Fibroblast of pulmonary artery (primary cell): ENCODE results near the gene VPS37C.
A peak's percentile ranks its signal among the peaks of the same experiment; 100 is the strongest.
"Not testable (repeated sequence)": the region's sequence is repeated elsewhere in the genome, so short reads cannot be mapped to it uniquely, and the experiment has no call there.

Experiments used
- DNase-seq: peaks from one replicate; pipeline ENCODE4 v3.0.0-alpha.2; 2010; ENCODE audit warnings: low read depth
- H3K4me3 ChIP-seq: replicated peaks from 2 replicates; pipeline ENCODE4 v1.5.1; 2011; ENCODE audit warnings: low read depth, mild to moderate bottlenecking, control low read depth, low read length, moderate library complexity
- TF ChIP-seq, protein P1 (sequence below): IDR thresholded peaks from 2 replicates; pipeline ENCODE4 v1.5.1; 2011; ENCODE audit warnings: mild to moderate bottlenecking, control low read depth, low read length, inconsistent platforms; ENCODE audit errors: missing control alignments

The VPS37C gene

DNA sequence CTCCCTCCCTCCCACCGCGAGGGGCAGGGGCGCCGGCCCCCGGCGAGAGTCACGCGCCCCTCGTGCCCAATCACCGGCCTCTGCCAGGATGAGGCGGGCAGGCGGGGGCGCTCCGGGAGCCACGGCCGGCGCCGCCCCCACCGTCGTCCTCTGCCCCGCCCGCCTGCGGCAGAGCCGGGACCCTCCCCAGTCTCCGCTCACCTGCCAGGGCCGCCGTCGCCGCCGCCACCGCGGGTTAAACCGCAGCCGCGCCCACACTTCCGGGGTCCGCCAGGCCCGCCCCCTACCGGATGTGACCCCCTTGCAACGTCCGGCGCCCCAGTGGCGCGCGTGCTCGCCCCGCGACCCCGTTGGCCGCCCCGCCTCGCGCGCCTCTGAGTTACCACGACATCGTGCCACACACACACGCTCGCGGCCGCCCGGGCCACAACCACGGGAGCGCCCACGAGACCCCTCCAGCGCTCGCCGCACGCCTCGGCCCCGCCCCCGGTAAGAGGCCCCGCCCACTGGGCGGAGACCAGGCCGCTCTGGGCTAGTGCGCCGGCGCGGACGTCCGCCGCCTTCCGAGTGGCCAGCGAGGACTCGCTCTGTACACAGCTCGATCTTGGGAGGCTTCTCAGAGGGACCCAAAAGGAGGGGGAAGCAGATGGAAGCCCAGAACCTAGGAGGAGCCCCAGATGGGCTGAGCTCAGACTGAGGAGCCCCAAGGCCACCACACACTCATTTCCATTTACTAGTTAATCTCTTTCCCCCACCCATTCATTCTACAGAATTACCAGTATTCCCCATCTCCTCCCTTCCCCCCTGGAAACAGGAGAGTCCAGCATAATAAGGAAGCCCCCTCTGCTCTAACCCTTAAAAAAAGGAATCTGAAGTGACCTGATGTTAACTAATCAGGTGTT lies at the start of gene VPS37C:
TSS of gene VPS37C (minus strand) at position 237 of the 902 bp plus-strand sequence. CDS start 22,597 bp downstream, outside the sequence.
- peak; percentile 89 for DNase-seq
- H3K4me3 ChIP-seq, result peak within 1 kb of the TSS; percentile 79
- TF ChIP-seq, protein P1, sequence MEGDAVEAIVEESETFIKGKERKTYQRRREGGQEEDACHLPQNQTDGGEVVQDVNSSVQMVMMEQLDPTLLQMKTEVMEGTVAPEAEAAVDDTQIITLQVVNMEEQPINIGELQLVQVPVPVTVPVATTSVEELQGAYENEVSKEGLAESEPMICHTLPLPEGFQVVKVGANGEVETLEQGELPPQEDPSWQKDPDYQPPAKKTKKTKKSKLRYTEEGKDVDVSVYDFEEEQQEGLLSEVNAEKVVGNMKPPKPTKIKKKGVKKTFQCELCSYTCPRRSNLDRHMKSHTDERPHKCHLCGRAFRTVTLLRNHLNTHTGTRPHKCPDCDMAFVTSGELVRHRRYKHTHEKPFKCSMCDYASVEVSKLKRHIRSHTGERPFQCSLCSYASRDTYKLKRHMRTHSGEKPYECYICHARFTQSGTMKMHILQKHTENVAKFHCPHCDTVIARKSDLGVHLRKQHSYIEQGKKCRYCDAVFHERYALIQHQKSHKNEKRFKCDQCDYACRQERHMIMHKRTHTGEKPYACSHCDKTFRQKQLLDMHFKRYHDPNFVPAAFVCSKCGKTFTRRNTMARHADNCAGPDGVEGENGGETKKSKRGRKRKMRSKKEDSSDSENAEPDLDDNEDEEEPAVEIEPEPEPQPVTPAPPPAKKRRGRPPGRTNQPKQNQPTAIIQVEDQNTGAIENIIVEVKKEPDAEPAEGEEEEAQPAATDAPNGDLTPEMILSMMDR, result no peak

DNA sequence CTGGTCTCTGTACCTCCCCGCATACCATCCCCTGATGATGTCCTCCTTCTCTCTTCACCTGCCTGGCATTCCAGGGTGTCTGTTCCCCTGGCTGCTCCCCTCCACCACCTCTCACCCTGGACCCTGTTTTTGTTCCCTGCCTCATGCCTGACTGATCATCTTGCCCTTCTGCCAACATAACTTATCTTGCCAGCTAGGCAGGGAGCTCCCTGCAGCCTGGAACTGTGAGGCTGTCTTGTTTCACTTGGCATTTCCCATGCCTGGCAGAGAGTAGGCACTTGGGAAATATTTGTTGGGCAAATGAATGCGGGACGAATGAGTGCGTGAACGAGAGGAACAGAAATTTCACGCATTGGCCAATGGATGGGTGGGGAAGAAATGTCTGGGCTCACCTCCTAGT lies 49.4 kb upstream of the VPS37C start:
- H3K4me3 ChIP-seq, DNase-seq: not testable (repeated sequence)

DNA sequence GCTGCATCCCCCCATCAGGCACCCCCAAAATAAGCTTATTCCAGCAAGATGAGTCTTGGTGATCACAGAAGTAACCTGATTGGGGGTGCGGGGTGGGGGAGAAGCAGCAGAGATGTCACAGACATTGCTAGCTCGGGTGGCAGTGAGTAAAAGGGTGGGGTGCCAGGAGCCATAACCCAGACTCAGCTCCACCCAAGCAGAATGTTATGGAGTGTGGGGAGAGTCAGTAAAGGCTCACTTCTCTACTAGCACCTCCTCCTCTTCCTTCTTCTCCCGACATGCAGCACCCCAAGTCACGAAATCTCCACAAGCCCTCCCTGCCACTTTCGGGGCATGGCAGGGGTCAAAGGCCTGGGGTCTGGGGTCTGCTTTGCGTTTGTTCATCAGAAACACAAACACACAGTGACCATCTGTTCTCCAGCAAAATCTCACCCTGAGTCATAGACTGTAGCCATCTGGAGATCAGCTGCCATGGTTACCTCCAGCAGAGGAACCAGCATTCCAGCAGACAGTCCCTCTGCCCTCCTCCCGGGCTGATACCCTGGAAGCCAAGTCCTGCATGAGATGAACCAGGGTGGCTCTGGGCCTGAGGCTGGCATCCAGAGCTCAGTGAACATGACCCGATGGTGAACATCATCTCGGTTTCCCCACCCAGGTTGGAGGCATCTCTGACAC lies 46.5 kb upstream of the VPS37C start:
- not testable (repeated sequence) for DNase-seq

DNA sequence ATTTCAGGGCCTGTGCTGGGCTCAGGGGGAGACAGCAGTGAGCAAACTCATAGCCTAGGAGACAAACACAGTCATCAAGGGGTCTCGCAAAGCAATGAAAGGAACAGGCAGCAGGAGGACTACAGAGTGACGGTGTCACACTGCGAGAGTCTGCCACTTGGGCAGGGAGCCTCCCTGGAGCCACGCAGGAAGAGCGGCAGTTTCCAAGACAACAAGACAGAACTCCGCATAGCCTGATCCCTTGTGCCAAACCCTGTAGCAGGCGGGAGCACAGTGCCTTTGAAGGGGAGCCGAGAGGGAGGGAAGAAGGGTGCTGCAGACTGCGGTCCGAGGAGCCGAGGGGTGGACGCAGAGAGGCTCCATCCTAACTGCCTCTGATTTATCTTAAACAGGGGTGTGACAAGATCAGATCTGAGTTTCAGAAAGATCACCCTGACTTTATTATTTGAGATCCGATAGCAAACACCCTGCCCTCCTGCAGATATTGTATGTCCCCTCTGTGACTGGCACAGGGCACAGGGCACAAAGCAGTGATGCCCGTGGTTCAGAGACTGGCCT lies 43.4 kb upstream of the VPS37C start:
- H3K4me3 ChIP-seq, DNase-seq: not testable (repeated sequence)

More for the DNA sequence above, 46.5 kb upstream of the VPS37C start:
- H3K4me3 ChIP-seq, result not testable (repeated sequence)

DNA sequence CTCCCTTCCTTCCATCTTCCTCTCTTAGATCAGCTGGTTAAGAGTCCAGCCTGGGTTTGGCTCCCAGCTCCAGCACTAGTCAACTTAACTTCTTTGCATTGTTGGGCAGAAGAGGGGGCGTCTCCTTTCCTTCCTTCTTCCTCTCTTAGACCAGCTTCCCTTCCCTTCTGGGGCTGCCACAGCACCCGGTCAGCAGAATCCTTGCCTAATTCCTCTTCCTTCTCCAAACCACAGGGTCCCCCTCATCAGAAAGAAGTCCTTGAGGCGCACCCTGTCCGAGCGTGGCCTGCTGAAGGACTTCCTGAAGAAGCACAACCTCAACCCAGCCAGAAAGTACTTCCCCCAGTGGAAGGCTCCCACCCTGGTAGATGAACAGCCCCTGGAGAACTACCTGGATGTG lies 42.6 kb upstream of the VPS37C start:
- H3K4me3 ChIP-seq, DNase-seq: not testable (repeated sequence)

DNA sequence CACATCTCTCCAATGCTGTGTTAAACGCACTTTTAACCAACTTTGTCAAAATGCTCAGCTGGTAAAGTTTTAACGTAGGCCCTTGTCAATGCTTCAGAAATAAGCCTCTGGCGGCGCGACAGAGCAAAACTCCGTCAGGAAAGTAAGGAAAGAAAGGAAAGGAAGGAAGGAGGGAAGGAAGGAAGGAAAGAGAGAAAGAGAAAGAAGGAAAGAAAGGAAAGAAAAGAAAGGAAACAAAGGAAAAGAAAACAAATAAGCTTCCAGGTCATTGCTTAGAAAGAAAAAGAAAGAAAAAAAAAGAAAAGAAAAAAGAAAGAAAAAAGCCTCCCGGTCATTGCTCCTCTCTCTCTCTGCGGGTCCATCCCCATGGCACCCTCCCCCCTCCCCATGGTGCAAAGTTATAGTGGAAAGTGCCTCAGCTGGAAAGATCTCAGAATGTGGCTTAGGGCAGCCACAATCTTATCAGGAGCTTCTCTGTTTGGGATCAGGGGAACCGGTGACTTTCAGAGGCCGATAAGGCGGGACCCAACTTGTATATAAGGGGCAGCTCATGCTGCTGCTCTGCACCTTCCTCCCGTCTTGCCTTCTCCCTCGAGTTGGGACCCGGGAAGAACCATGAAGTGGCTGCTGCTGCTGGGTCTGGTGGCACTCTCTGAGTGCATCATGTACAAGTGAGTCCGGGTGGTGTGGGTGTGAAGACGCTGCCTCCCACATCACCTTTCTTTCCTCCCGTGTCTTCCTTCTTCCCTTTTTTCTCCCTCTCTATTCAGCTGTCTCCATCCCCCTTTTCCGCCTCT lies 41.9 kb upstream of the VPS37C start, which contains the start of gene PGA3:
TSS of gene PGA3 (plus strand) at position 566 of the 797 bp plus-strand sequence. CDS start at position 616, 50 bp downstream.
- not testable (repeated sequence) for H3K4me3 ChIP-seq

DNA sequence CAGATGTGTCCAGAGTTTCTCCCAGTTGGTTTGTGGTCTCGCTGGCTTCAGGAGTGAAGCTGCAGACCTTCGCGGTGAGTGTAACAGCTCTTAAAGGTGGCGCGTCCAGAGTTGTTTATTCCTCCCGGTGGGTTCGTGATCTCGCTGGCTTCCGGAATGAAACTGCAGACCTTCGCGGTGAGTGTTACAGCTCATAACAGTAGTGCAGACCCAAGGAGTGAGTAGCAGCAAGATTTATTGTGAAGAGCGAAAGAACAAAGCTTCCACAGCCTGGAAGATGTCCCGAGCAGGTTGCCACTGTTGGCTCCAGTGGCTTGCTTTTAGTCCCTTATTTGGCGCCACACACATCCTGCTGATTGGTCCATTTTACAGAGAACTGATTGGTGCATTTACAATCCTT lies 40.2 kb upstream of the VPS37C start:
- DNase-seq, result no peak
- TF ChIP-seq, protein P1, result no peak
- no peak overlapping the region for H3K4me3 ChIP-seq

More for the DNA sequence above, 41.9 kb upstream of the VPS37C start, which contains the start of gene PGA3:
- not testable (repeated sequence) for DNase-seq

DNA sequence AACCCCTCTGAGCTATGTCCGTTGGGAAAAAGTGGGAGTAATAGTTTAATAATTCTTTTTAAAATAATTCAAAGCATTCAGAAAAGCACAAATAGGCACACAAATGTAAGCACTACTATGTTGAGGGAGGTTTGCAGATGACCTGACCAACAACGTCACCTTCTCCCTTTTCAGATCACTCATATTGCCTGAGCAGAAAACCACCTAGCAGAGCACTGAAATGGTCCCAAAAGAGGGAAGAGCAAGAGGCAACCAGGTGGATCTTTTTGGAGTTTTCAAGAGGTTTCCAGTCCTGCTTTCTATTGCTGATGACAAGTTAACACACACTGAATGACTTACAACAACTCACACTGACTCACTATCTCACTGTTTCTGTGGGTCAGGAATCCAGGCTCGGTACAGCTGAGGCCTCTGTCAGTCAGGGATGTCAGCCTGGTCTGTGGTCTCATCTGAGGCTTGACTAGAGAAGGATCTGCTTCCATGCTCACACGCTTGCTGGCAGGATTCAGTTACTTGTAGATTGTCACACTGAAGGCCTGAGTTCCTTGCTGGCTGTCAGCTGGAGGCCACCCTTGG lies 37.8 kb upstream of the VPS37C start:
- DNase-seq, result no peak
- TF ChIP-seq, protein P1, result no peak
- H3K4me3 ChIP-seq, result no peak overlapping the region

DNA sequence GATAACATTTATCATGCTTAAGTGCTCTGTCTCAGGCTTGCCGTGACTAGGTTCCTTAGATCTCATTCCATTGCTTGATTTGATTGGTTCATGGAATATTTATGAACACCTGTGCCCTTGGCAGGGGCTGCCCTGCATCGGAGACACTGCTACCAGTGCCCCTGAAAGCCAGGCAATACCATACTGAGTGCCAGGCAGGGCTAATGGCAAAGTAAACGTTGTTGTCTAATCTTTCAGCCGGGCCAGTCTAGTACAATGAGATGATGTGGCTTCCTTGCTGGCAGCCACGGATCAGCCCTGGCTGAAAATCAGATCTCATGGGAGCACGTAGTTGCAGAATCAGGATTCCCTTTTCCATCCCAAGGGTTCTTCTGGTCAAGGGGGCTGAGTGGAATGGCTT lies 37.1 kb upstream of the VPS37C start:
- DNase-seq, result no peak
- TF ChIP-seq, protein P1, result no peak
- no peak overlapping the region for H3K4me3 ChIP-seq
